ENCODE data around the gene ADCY5. TPM values are rescaled to one million over a fixed set of nuclear protein-coding genes. Genes with fewer than 3 reads are reported as not detected.

The ADCY5 gene
- total and polyA plus RNA-seq, 4 donors, result 0.74 to 6.6 (median 2.9) TPM

DNA sequence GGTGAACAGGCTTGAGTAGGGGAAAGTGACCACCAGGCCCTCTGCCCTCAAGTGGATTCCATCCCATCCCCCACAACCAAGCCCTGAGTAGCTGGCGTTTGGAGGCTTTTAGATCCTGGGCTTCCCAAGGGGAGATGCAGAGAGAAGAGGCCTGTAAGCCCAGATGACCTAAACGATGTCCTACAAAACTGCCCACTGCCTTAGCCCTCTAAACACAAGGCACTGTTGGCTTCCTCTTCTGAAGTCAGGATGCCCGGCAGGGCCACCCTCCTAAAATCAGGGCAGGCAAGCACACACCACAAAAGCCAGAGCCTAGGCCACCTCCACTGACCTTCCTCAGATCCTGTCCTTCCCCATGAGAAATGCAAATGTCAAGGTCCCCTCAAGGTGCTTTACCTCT, 68.6 kb downstream of the ADCY5 start:
- 82% methylated on average over 3 of the region's 3 CpGs for WGBS
- Histone ChIP-seq H3K27me3 (ENCODE audit: control insufficient read depth in 4 of 4, insufficient read depth in 4 of 4, low read length in 3 of 4) (no peaks in the 10 kb centered on the region), H3K9ac (ENCODE audit: low read depth in 1 of 2, low read length in 2 of 2) (no peak overlapping the region), H3K9me3 (ENCODE audit: control insufficient read depth in 4 of 4, low read length in 3 of 4) (no peaks in the 10 kb centered on the region), H3K27ac (ENCODE audit: low read depth in 1 of 2, low read length in 2 of 2) (no peak overlapping the region), H3K4me1 (ENCODE audit: control insufficient read depth in 4 of 4, insufficient read depth in 4 of 4, low read length in 3 of 4) (no peaks in the 10 kb centered on the region), H3K4me3 (ENCODE audit: low read depth in 1 of 3, low read length in 3 of 3) (no peak overlapping the region), H3K36me3 (ENCODE audit: control insufficient read depth in 4 of 4, insufficient read depth in 3 of 4, low read depth in 1 of 4, low read length in 3 of 4) (no peaks in the 10 kb centered on the region)
- DNase-seq (ENCODE audit: low spot score), result no peak
- TF ChIP-seq HNF4G (IDR thresholded peaks at IDR 0.05), result no peak
- TF ChIP-seq, protein P1, sequence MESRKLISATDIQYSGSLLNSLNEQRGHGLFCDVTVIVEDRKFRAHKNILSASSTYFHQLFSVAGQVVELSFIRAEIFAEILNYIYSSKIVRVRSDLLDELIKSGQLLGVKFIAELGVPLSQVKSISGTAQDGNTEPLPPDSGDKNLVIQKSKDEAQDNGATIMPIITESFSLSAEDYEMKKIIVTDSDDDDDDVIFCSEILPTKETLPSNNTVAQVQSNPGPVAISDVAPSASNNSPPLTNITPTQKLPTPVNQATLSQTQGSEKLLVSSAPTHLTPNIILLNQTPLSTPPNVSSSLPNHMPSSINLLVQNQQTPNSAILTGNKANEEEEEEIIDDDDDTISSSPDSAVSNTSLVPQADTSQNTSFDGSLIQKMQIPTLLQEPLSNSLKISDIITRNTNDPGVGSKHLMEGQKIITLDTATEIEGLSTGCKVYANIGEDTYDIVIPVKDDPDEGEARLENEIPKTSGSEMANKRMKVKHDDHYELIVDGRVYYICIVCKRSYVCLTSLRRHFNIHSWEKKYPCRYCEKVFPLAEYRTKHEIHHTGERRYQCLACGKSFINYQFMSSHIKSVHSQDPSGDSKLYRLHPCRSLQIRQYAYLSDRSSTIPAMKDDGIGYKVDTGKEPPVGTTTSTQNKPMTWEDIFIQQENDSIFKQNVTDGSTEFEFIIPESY (IDR thresholded peaks at IDR 0.05), result no peak

DNA sequence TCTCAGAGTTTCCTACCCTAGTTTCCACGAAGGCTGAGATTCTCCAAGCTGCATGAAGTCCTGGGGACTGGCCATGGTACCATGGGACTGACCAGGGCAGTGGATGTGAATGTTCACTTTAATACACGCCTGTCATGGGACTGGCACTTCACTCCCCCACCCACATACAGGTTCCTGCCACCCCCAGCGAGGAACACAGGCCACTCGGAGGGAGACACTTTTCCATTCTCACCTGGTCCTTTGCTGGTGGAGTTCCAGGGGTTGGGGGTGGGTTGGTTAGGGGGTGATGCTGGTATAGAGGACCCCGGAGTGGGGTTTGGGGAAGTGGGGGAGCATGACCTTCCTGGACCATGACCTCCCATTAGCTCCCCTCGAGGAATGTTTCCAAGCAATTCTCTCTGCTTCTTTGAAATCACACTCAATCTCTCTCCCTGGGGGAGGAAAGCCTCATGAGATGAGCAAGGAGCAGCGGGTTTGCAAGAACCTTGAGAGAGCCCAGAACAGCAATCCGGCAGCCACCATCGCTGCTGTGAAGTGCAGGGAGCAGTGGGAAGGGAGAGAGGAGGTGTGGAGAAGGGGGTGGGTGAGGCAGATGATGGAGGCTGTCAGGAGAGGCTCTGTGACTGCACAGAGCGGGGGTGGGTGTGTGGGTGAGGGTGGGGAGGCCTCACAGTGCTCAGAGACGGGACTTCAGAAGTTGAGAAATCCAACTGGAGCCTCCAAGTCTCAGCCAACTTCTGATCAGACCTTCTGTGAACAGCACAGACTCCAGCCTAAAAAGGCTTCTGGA, 69.7 kb downstream of the ADCY5 start:
- no peak for DNase-seq (ENCODE audit: low spot score)
- no peak overlapping the region for H3K9ac ChIP-seq (ENCODE audit: low read depth in 1 of 2, low read length in 2 of 2)
- H3K4me1 ChIP-seq (ENCODE audit: control insufficient read depth in 4 of 4, insufficient read depth in 4 of 4, low read length in 3 of 4), result no peaks in the 10 kb centered on the region
- no peaks in the 10 kb centered on the region for H3K27me3 ChIP-seq (ENCODE audit: control insufficient read depth in 4 of 4, insufficient read depth in 4 of 4, low read length in 3 of 4)
- H3K36me3 ChIP-seq (ENCODE audit: control insufficient read depth in 4 of 4, insufficient read depth in 3 of 4, low read depth in 1 of 4, low read length in 3 of 4), result no peaks in the 10 kb centered on the region
- TF ChIP-seq, protein P2, sequence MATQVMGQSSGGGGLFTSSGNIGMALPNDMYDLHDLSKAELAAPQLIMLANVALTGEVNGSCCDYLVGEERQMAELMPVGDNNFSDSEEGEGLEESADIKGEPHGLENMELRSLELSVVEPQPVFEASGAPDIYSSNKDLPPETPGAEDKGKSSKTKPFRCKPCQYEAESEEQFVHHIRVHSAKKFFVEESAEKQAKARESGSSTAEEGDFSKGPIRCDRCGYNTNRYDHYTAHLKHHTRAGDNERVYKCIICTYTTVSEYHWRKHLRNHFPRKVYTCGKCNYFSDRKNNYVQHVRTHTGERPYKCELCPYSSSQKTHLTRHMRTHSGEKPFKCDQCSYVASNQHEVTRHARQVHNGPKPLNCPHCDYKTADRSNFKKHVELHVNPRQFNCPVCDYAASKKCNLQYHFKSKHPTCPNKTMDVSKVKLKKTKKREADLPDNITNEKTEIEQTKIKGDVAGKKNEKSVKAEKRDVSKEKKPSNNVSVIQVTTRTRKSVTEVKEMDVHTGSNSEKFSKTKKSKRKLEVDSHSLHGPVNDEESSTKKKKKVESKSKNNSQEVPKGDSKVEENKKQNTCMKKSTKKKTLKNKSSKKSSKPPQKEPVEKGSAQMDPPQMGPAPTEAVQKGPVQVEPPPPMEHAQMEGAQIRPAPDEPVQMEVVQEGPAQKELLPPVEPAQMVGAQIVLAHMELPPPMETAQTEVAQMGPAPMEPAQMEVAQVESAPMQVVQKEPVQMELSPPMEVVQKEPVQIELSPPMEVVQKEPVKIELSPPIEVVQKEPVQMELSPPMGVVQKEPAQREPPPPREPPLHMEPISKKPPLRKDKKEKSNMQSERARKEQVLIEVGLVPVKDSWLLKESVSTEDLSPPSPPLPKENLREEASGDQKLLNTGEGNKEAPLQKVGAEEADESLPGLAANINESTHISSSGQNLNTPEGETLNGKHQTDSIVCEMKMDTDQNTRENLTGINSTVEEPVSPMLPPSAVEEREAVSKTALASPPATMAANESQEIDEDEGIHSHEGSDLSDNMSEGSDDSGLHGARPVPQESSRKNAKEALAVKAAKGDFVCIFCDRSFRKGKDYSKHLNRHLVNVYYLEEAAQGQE (IDR thresholded peaks at IDR 0.05), result no peak
- no peak for TF ChIP-seq TAF1 (conservative IDR thresholded peaks at IDR 0.05)
- no peaks in the 10 kb centered on the region for H3K9me3 ChIP-seq (ENCODE audit: control insufficient read depth in 4 of 4, low read length in 3 of 4)
- WGBS, result 89% methylated on average over 11 of the region's 11 CpGs
- no peak overlapping the region for H3K27ac ChIP-seq (ENCODE audit: low read depth in 1 of 2, low read length in 2 of 2)
- no peak overlapping the region for H3K4me3 ChIP-seq (ENCODE audit: low read depth in 1 of 3, low read length in 3 of 3)

DNA sequence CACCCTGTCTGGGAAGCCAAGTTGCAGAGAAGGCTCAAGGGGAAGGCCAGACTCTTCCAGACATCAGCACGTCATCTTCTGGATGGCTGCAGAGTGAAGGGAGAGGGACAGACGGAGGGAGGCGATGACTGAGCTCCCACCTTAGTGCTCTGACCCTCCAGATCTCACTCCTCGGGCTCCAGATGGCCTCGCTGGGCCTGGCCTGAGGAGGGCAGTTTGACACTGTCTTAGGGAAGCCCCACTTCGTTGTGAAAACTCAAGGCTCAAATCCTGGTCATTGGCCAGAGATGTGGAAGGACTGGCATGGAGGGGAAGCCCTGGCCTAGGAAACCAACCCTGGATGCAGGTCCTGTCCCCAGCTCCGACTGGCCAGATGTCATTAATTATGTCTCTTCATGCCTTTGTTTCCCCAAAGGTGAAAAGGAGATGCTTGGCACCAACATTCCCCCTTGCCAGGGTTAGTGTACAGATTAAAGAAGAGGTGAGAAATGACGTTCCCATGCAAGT, 70.4 kb downstream of the ADCY5 start:
- no peaks in the 10 kb centered on the region for H3K4me1 ChIP-seq (ENCODE audit: control insufficient read depth in 4 of 4, insufficient read depth in 4 of 4, low read length in 3 of 4)
- TF ChIP-seq SP1 (IDR thresholded peaks at IDR 0.05), result no peak
- TF ChIP-seq, protein P3, sequence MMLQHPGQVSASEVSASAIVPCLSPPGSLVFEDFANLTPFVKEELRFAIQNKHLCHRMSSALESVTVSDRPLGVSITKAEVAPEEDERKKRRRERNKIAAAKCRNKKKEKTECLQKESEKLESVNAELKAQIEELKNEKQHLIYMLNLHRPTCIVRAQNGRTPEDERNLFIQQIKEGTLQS (IDR thresholded peaks at IDR 0.05), result no peak
- no peaks in the 10 kb centered on the region for H3K9me3 ChIP-seq (ENCODE audit: control insufficient read depth in 4 of 4, low read length in 3 of 4)
- no peak overlapping the region for H3K27ac ChIP-seq (ENCODE audit: low read depth in 1 of 2, low read length in 2 of 2)
- no peak for DNase-seq (ENCODE audit: low spot score)
- H3K4me3 ChIP-seq (ENCODE audit: low read depth in 1 of 3, low read length in 3 of 3), result no peak overlapping the region
- H3K27me3 ChIP-seq (ENCODE audit: control insufficient read depth in 4 of 4, insufficient read depth in 4 of 4, low read length in 3 of 4), result no peaks in the 10 kb centered on the region
- no peak overlapping the region for H3K9ac ChIP-seq (ENCODE audit: low read depth in 1 of 2, low read length in 2 of 2)
- no peaks in the 10 kb centered on the region for H3K36me3 ChIP-seq (ENCODE audit: control insufficient read depth in 4 of 4, insufficient read depth in 3 of 4, low read depth in 1 of 4, low read length in 3 of 4)
- 82% methylated on average over 8 of the region's 8 CpGs for WGBS

Measured in liver (tissue), 9 donors.